Subcutaneous adipose tissue (tissue), 4 donors: ENCODE data around the gene EDA2R. TPM values are rescaled to one million over a fixed set of nuclear protein-coding genes. Genes with fewer than 3 reads are reported as not detected.

Experiments used
- CTCF ChIP-seq: fragments of 450-650 bp; IDR thresholded peaks from one replicate; pipeline ENCODE4 v1.5.1; 2016; ENCODE audit warnings: low read depth, mild to moderate bottlenecking, control low read depth, antibody characterized with exemption, moderate library complexity
- total RNA-seq, 4 donors: library from RNA; depleted of rRNA; stranded (reverse); fragments of >200 nt; gene quantifications; one replicate each; pipeline ENCODE4 v1.1.0, GENCODE V29; 2016

The EDA2R gene
- total RNA-seq, 4 donors from 2014 or later = 1.1 to 2.5 (median 1.3) TPM

GRCh38 chrX:66674506-66674905 lies 35.6 kb upstream of the EDA2R start:
- no peak for TF ChIP-seq CTCF

DNA sequence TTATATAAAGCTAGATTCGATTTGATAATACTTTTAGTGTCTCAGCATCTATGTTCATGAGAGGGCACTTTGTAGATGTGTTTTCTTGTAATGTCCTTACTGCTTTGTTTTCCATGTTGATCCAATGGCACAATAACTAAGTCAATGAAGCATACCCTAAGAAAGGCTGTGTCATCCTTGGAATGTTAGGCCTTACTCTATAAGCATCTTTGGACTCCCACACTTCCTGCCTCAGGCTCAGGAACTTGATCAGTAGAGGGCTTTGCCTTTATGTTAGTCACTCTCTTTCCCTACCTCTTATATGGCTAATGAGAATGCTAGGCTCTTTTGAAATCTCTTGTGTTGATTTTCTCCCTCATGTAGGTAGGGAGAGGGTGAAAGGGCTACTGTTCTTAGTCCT lies 33.2 kb upstream of the EDA2R start:
- no peak for TF ChIP-seq CTCF

GRCh38 chrX:66654411-66654810 lies 15.5 kb upstream of the EDA2R start:
- TF ChIP-seq CTCF = no peak

GRCh38 chrX:66635360-66635759 lies 3.5 kb downstream of the EDA2R start:
- TF ChIP-seq CTCF = no peak

- TF ChIP-seq CTCF = no peak
Observed at GRCh38 chrX:66634272-66634671, 4.6 kb downstream of the EDA2R start.

DNA sequence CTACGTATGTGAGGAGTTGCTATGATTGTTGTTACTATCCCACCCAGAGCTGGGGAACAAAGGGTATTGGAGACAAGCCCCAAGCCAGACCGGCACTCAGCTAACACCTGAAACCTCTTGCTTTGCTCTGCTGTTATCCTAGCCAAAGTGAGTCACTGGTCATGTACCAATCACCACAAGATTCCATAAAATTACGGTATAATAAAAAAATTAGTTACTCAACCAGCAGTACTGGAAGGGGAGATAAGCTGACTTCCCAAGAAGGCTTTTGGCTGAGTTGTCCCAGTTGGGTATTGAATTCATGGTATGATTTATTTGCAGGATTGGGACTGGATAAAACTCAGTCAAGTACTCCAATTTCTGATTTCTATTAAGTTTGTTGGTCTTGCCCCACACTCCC lies 5.3 kb downstream of the EDA2R start:
- no peak for TF ChIP-seq CTCF

DNA sequence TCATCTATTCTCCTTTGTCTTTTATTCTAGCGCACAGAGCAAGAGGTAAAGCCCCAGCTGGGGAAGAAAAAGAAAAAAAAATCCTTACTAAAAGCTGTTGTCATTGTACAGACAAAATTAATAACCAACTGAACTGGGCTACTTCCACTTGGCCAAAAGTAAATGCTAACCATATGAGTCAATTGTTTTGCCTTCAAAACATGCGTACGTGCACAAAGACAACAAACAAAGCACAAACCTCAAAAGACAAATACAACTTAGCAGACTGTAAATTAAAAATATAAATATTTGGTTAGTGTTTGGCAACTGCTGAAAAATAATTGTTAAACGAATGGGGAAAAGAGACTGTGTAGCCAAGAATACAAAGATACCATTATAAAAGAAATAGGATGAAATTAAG lies 5.9 kb downstream of the EDA2R start:
- no peak for TF ChIP-seq CTCF
